CD4-positive, alpha-beta T cell treated with Interleukin-17A for 1 hour (primary cell): ENCODE measurements around the gene MCOLN1.

Experiments
- DNase-seq: peaks from one replicate; pipeline ENCODE4 v3.0.0-alpha.2; 2020

The MCOLN1 gene

DNA sequence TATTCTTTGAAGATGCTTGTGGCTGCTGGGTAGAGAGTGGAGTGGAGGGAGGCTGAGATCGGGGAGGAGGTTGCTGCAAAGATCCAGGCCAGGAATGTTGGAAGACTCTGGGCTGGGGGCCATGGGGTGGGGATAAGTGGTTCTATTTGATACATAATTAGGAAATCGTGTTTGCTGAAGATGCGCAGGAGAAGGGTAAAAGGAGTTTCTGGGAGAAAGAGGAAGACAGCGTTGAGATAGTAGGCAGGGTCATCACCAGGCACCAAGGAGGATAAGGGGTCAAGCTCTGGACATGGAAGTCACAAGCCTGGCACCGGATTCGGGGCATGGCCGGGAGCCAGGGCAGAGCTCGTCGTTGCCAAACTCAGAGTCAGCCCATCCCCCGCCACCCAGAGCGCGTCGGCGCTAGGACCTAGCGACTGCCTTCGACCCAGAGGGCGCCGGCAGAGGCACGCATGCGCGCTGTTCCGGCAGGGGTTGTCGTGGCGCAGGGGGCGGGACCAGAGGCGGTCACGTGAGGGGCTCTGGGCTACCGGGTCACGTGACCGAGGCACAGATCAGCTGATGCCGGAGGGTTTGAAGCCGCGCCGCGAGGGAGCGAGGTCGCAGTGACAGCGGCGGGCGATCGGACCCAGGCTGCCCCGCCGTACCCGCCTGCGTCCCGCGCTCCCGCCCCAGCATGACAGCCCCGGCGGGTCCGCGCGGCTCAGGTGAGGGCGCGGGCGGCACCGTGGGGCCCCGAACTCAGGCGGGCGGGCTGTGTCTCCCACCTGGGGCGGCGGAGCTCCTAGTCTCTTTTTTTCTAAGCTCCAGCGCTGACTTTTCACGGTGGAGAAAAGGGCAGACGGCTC lies at the start of gene MCOLN1:
Gene MCOLN1, plus strand, starts transcription at position 553 of the 851 bp plus-strand sequence. Its CDS starts 127 bp downstream, at position 680.
- DNase-seq: peak; percentile 98

DNA sequence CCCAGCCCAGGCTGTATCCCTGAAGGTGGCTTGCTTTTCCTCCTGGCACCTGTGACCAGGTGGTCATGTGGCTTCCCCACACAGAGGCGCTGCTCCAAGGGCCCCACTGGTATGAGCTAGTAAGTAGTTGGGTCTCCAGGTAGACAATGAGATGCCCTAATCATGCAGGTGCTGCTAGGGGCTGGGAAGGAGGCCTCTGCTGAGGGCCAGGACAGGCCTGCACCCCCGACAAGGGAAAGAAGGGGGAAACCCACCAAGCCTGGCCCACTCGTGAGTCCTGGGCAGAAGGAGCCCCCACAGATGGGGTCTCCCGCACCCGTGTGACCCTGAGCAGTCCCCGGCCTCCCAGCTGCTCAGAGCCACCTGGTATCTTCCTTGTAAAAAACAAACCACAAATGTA lies 46.8 kb upstream of the MCOLN1 start:
- DNase-seq: no peak

DNA sequence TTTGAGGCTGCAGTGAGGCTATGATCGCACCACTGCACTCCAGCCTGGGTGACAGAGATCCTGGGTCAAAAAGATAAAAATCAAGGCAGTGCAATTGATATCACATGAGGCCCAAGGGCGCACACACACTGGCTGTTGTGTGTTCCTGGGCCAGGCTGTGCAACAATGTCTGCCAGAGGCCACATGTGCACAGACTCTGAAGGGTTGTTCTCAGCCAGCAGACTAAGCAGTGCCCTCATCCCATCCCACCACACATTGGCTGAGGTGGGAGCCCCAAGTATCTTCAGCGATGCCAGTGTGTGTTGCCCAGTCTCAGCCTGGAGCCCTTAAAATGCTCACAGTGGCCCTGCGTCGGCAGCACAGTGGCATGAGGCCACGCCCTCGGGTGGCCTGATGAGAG lies 46.2 kb upstream of the MCOLN1 start:
- peak; percentile 18 for DNase-seq

DNA sequence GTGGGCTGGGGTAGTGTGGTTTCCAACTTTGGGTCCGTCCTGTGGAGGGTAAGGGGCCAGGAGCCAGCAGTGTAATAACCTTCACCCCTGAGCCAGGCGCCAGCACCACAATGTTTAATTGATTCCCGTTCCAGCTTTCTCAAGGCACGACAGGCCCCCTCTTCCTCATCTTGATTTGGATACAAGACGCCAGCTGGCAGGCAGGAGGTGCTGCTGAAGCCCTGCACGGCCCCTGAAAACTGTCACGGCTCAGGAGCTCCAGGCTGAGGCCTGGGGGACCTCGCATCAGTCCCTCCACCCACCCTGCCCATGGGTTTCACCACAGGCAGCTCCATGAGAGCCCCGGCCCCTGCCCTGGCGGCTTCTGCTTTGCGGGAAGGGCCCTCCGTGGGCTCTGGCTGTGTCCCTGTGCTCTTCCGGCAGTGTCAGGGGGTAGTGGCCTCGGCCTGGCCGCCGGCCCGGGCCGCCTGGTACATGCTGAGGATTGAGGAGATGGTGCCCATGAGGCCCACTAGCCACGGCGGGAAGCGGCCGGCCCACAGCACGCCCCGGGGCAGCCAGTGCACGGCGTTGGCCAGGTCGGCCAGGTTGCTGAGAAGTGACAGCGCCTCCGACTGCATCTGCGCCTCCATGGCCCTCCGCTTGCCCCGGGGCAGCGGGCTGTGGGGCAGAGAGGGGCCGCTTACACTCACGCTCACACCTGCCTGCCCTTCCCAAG lies 45.5 kb upstream of the MCOLN1 start:
- DNase-seq: no peak

DNA sequence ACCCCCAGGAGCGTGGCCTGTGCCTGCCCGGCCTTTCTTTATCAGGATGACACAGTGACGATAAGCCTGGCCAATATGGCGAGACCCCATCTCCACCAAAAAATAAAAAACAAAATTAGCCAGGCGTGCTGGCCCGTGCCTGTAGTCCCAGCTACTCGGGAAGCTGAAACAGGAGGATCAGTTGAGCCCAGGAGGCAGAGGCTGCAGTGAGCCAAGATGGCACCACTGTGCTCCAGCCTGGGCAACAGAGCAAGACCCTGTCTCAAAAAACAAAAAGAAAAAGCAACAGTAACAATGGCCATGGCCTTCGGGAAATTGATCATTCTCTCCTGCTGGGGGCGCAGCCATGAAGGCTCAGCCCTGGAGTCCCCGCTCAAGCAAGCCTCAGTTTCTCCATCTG lies 44.7 kb upstream of the MCOLN1 start:
- DNase-seq: no peak

DNA sequence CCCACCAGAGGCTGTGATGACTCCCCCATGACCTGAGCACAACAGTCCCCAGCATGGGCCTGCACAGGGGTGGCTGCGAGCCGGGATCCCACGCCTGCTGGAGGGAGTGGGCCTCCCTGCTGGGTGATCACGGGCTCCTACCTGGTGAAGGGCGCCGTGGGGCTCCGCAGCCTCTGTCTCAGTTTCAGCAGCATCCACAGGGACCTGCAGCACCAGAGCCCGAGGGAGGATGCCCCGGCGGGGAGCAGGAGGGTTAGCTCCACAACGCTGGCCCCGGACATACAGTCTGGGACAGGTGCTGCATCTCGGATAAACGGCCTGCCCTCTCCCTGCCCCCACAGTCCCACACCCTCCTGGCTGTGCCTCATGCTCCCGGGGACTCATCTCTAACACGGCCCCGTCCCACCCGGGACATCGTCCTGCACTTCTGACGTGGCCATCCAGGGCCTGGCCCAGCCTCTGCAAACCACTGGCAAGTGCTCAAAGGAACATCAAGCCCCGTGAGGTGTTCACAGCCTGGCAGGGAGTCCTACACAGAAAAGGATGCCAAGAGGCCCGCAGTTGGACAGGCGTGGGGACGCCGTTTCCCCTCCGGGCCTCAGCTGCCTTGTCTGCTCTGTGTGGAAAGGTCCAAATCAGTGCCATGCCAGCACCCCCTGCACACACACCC lies 44.1 kb upstream of the MCOLN1 start:
- DNase-seq: no peak

DNA sequence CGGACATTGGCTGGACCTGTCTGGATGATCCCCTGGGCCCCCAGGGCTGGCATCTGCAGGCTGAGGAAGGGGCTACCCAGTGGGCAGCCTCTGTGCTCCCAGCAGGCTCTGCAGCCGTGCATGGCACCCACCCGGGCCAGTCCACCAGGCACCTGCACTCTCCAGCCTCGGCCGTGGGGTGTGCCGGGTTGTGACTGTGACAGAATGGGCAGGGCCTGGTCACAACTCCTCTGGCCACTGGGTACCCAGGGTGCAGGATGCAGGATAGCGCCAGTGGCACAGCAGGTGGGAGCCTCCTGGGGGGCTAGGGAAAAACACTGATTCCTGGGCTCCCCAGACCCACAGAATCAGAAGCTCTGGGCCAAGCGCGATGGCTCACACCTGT lies 43.6 kb upstream of the MCOLN1 start:
- no peak for DNase-seq

DNA sequence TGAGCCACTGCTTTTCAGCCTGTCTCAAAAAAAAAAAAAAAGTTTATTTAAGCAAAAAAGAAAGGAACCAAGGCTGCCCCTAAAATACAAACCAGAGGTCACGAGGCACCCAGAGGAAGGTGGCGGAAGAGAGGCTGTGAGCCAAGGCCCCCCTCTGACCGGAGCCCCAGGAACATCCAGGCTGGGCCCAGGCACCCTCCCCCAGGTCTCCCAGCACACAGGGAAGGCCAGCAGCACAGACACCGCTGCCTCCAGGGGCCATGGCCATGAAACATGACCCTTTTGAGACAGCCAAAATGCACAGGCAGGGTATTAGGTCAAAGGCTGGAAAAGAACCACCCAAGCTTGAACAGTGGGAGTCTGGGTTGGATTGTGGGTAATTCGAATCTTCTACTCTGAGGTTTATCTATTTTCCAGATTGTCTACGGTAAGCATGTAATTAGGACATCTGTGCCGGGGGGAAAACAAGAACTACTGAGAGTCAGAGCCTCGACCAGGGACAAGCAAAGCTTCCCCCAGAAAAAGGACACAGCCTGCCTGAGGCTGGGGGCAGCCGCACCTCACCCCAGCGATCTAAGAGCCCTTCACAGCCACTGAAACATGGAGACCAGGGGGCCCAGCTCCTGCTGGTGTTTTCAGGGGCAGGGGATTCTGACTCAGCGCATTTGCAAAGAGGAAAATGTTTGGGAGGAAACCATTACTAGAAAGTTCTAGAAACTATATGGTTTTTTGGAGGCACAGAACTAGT lies 42.0 kb upstream of the MCOLN1 start:
- no peak for DNase-seq

DNA sequence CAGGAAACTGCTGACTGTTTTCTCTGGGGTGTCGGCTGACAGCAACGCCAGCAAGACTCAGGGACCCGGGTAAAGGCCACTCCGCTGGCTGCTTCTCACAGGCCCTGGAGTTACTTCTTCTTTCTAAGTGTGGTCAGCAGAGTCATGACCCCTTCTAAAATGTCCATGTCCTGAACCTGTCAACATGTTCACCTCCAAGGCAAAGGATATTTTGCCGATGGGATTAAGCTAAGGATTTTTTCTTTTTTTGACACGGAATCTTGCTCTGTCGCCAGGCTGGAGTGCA lies 41.5 kb upstream of the MCOLN1 start:
- no peak for DNase-seq

DNA sequence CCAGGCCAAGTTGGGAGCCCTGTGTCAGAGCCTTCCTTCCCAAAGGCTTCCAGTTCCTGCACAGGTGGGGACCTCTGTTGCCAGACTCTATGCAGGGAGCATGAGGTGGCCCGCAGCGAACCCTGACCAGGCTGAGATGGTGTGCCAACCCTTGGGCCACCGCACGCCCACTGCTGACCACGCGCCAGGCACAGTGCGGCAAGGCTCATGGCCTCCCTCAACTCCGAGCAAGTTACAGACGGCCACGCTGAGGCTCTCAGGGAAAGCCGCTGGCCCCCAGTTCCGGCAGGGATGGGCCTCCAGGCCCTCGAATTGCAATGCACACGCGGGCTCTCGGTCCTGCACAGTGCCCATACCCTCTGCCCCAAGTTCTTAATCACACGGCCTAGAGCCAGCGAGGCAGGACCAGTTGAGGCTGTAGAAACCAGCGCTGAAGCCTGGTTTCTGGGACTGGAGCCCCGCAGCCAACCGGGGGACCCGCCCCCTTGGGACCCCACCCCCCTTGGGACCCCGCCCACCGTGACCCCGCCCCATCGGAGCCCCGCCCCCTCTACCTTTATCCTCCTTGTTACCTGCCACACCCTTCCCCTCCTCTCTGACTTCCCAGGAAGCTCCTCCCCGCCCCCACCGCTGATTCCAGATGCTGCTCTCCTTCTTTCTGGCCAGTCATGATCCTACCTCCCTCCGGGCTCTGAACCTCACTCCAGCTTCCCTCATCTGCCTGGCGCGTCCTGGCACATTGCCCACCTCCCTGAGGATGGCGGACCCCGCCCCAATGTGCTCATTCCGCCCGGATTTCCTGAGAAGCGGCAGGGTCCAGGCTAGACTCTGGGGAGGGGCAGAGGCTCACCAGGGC lies 39.6 kb upstream of the MCOLN1 start:
- DNase-seq: no peak

DNA sequence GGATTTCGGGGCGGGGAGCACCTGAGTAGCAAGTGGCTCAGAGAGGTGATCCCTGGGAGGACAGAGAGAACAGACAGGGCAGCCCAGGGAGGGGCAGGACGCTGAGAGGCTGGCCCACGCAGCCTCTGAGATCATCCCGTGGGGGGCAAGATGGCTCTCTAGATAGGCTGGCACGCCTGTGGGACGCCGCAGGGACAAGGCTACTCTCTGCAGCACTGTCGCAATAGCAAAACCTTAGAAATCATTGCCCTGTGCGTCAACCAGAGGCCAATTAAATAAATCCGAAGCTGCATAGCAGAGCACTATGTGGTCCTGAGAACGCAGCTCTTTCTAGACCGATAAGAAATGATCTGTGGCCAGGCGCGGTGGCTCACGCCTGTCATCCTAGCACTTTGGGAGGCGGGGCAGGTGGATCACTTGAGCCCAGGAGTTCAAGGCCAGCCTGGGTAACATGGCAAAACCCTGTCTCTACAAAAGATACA lies 38.7 kb upstream of the MCOLN1 start:
- no peak for DNase-seq

DNA sequence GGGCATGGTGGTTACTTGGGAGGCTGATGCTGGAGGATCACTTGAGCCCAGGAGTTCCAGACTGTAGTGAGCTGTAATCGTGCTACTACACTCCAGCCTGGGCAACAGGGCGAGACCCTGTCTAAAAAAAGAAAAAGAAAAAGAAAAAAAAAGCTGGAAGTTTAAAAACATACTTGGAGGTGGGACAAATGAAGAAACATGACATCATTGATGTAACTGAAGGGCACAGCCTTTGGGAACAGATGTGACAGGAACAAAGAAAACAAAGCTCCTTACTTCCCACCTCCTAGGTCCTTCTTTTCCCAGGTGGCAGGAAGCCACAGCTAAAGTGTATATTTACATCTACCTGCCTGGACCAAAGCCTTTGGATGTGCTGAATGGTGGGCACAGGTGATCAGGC lies 35.5 kb upstream of the MCOLN1 start:
- no peak for DNase-seq

DNA sequence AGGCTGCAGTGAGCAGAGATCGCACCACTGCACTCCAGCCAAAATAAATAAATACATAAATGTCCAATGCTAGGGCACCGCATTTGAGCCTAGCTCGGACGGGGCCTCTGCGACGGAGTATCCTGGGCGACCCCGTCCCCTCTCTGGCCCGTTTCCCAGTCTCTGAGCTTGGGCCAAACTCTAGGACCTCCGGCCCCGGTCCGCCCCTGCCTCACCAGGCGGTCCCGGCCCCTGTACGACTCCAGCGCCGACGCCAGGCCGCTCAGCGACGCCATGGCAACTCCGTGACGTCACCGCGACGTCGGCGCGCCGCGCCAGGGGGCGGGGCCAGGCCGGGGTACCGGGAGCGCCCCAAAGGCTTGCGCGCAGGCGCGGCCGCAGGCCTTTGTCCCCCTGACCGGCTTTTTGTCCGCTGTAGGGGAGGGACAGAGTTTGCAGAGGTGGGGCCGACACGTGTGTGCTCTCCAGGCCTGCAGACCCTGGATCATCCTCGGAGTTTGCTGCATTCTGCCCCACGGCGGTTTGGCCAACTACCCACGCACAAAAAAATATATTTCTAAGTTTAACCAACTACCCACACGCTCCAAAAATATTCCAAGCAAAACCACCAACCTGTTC lies 33.6 kb upstream of the MCOLN1 start, which contains the start of gene PEX11G:
Gene PEX11G, minus strand, starts transcription at position 300 of the 618 bp plus-strand sequence. Its CDS starts 25 bp downstream, at position 275.
- peak; percentile 89 for DNase-seq

DNA sequence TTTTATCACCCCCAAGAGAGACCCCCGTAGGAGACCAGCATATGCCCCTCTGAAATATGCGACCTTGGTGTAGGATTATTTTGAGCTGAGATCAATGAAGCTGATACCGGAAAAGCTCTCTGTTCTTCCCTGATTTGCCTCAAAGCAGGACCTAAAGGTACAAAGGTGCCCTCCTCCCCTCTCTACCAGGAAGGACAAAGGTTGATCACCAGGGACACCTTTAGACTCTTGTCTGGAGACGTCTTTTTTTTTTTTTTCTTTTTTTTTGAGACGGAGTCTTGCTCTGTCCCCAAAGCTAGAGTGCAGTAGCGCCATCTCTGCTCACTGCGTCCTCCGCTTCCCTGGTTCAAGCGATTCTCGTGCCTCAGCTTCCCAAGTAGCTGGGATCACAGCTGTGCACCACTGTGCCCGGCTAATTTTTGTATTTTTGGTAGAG lies 32.8 kb upstream of the MCOLN1 start:
- DNase-seq: no peak

DNA sequence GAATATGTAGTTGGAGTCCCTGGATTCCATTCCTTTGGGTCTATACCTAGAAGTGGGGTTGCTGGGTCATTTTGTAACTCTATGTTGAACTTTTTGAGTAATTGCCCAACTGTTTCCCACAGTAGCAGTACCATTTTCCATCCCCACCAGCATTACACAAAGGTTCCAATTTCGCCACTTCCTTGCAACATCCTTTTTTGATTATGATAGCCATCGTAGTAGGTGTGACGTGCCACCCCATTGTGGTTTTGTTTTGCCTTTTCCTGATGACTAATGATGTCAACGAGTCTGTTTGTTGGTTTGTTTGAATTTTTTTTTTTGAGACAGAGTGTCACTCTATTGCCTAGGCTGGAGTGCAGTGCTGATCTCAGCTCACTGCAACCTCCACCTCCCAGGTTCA lies 30.3 kb upstream of the MCOLN1 start:
- DNase-seq: peak; percentile 46

DNA sequence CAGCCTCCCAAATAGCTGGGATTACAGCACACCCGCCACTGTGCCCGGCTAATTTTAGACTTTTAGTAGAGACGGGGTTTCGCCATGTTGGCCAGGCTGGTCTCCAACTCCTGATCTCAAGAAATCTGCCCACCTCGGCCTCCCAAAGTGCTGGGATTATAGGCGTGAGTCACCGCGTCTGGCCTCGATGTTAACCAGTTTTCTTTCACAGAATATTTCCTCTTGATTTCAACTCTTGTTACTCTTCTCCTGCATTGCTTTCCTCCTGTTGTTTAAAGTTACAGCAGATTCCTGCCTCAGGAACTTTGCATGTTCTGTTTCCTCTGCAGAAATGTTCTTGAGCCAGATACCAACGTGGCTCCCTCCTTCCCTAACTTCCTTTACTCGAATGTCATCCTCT lies 29.9 kb upstream of the MCOLN1 start:
- DNase-seq: no peak

DNA sequence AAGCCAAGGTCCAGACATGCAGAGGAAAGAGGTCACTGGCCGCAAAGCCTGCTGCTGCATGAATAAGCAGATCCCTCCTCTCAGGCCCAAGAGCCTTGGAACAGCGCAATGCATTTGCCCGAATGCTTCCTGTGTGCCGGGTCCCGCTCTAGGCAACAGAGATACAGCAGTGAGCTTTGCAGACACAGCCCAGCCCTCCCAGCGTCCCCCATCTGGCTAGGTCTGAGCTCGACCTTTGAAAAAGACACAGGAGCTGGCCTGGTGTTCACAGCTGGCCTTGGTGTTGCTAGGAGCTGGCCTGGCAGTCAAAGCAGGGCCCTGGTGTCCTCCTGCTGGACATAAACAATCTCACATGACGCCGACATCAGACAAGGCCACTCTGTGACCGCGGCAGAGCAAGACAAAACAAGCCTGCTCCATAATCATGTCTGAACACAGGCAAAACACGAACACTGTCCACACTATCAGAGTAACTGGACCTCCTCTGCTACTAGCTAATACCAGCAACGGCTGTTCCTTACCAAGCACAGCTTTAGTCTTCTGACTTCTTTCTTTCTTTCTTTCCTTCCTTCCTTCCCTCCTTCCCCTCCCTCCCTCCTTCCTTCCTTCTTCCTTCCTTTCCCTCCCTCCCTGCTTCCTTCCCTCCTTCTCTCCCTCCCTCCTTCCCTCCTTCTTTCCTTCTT lies 27.9 kb upstream of the MCOLN1 start:
- DNase-seq: no peak

DNA sequence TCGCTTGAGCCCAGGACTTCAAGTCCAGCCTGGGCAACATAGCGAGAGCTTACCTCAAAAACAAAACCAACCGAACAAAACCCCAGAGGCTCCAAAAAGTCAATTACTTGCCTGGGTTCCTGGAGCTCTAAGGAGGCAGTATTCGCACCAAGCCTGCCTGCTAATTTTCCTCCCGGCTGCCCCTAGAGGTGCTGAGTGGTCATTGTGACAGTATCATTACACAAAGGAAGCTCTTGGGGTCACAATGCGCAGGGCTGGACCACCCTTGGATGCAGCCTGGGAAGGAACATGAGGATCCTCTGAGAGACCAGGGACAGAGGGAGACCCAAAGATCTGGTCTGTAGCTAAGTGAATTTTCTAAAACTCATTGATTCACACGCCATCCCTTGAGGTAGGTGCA lies 25.1 kb upstream of the MCOLN1 start:
- DNase-seq: no peak

DNA sequence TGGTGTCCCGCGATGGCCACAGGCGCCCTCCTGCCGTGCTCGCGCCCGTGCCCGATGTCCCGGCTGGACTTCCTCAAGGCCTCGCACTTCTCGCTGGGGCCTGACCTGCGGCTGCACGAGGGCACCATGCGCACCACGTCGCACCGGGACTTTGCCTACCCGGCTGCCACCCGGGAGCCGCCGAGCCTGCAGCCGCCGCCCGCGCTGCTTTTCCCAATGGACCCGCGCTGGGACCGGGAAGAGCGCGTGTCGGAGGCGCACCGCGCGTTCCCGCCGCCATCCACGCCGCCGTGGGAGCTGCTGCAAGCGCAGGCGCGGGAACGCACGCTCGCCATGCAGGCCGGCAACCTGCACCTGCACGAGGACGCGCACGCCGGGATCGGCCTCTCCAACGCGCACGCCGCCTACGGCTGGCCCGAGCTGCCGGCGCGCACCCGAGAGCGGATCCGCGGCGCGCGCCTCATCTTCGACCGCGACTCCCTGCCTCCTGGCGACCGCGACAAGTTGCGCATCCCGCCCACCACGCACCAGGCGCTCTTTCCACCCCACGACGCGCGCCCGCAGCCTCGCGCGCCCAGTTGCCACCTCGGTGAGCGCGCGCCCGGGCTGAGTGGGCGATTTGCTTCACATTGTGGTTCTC lies 21.5 kb upstream of the MCOLN1 start:
- no peak for DNase-seq

DNA sequence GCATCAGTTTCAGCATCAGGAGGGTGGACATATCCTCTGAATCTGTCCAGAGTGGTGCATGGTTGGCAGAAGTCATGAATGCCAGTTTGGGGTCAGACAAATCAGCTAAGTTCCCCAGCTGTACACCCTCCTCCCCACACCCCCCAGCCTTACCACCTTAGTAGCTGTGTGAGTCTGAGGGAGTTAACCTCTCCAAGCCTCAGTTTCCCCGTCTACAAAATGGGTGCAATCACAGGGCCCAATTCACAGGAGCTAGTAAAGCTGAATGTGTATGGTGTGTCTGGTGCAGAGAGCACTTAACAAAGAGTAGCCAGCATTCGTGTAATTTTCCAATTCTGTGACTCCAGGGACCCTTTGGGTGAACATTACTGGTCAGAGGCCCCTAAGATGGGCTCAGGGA lies 19.9 kb upstream of the MCOLN1 start:
- DNase-seq: no peak
